T-helper 1 cell (primary cell): Measurements from ENCODE around the gene ADAM12.
"Not testable (repeated sequence)": the region's sequence is repeated elsewhere in the genome, so short reads cannot be mapped to it uniquely, and the experiment has no call there.

Source experiments
- DNase-seq, 5 donors: peaks; one replicate each; pipeline ENCODE4 v3.0.0-alpha.2; 2012 to 2020

The ADAM12 gene

GRCh38 chr10:126208726-126209302 lies 179.5 kb downstream of the ADAM12 start:
- DNase-seq: no peak

GRCh38 chr10:126207851-126208250 lies 180.4 kb downstream of the ADAM12 start:
- DNase-seq: no peak

GRCh38 chr10:126207313-126207771 lies 180.9 kb downstream of the ADAM12 start:
- DNase-seq: no peak

- no peak for DNase-seq
These were observed 182.6 kb downstream of the ADAM12 start for GRCh38 chr10:126205486-126206205.

DNA sequence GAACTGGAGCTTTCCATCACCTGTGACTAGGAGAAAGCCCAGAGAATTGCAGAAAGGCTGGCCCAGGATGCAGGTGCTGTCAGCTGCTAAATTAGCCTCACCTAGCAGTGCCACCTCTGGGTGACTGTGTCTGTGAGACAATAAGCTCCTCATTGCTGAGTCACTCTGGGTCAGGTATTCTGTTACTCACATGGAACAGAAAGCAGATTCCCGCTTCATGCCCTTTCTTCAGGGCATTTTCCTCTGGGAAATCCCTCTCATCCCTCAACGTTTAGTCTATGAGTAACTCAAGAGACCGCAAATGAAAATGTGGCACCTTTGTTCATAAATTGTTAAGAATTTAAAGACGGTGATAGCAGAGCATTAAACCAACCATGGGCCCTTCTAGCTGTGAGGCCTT lies 184.0 kb downstream of the ADAM12 start:
- no peak for DNase-seq

DNA sequence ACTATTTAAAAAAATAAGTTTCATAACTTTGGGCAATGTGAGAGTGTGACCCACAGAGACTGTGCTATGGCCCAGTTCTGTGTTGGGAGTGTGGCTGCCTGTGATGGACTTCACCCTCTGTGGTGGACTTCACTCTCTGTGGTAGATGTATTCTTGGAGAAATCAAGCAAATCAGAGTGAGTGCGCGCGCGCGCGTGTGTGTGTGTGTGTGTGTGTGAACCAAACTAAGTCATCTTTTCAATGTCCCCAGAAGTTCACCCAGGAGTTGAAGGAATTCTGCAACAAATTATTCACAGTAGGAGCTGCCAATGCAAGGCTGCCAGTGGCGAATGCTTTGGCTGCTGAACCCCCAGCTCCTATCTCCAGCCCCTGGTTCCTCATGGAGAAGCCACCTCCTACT lies 184.5 kb downstream of the ADAM12 start:
- no peak for DNase-seq

DNA sequence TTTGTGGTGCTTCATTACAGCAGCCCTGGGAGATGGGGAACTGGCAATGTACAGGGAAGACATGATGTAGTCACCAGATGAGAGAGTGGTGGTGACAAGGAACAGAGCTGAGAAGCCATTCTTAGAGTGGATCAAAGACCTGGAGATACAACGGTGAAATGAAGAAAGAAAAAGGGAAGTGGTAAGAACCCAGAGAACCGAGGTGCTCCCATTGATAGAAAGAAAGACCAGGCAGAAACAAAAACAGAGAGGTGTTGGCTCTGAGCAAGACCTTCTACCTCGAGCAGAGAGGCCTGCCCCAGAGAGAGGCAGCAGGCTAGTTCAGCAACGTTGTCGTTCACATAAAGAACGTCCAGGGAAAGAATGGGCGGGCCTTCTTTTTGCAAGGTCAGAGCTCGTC lies 186.7 kb downstream of the ADAM12 start:
- no peak for DNase-seq

GRCh38 chr10:126199221-126199998 lies 188.9 kb downstream of the ADAM12 start:
- DNase-seq: no peak

GRCh38 chr10:126198681-126199080 lies 189.6 kb downstream of the ADAM12 start:
- no peak for DNase-seq

DNA sequence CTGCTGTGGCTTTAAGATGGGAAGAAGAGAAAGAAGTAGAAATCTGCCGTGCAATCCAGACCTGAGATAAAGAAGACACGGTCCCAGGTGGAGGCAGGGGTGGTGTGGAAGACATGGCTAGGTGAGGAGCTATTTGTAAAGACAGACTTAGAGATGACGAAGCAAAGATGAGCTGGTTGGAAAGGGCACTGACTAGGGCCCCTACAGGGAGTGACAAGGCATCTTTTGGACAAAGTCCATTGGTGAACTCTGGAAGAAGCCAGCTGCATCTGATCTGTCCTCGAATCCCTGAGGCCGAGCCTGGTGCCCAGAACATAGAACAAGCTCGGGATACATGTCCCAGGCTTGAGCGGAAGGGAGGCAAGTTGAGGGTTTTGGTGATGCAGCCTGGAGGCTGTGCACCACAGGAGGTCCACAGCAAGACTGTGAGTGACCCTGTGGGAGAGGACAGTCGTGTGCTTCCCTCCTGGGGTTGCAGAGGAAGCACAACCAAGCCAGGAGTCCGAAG lies 191.2 kb downstream of the ADAM12 start:
- no peak for DNase-seq

DNA sequence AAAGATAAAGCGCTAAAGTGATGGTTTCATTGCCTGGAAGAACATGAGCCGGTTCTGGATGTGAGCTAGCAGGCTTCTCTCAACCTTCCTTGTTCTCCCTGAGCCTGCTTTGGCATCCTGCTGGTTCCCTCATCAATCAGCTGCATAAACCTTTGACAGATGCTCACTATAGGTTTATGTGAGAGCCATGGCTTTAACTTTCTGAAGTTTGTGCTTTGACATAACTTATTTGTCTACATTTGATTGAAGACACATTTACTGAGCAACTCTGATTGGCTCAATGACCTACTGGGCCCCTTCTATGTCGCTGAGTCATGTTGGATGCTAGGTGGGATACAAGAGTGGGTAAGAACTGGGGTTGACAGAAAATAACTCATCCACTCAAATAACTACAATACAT lies 192.0 kb downstream of the ADAM12 start:
- no peak for DNase-seq

- DNase-seq: no peak
These were observed 197.1 kb downstream of the ADAM12 start for GRCh38 chr10:126191192-126191591.

GRCh38 chr10:126188679-126189200 lies 199.5 kb downstream of the ADAM12 start:
- DNase-seq: no peak

DNA sequence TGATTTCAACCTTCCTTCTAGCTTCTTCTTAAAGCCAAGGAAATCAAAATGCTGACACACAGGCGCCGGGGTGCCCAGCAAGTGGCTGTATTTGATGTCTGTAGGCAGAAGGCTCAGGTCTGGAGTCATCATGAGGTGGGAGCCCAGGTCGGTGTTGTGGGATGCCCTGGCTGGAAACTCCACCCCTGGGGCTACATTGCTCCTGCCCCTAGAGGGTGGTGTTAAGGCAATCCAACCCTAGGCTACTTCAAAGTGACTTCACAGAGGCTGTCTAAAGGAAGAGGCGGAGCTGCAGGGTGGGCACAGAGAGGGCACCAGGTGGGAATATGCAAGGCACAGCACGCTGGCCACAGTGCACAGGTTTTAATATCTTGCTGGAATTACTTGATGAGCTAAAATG lies 200.9 kb downstream of the ADAM12 start:
- no peak for DNase-seq

DNA sequence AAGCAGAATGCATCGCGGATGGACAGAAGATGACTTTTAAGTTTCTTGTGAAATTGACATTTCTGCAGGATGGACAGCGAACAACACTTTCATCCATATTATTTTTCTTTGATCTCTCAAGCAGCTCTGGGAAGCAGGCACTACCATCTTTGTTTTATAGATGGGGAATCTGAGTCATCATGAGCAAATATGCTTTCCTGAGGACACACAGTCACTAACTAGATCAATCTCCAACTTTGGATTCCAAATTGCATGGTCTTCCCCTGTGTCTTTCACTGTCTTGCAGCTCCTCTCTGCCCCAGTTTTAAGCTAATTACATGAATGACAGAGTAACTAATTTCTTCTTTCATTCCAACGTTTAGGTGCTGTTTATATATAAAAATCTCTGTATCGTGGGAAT lies 201.5 kb downstream of the ADAM12 start:
- DNase-seq: no peak

DNA sequence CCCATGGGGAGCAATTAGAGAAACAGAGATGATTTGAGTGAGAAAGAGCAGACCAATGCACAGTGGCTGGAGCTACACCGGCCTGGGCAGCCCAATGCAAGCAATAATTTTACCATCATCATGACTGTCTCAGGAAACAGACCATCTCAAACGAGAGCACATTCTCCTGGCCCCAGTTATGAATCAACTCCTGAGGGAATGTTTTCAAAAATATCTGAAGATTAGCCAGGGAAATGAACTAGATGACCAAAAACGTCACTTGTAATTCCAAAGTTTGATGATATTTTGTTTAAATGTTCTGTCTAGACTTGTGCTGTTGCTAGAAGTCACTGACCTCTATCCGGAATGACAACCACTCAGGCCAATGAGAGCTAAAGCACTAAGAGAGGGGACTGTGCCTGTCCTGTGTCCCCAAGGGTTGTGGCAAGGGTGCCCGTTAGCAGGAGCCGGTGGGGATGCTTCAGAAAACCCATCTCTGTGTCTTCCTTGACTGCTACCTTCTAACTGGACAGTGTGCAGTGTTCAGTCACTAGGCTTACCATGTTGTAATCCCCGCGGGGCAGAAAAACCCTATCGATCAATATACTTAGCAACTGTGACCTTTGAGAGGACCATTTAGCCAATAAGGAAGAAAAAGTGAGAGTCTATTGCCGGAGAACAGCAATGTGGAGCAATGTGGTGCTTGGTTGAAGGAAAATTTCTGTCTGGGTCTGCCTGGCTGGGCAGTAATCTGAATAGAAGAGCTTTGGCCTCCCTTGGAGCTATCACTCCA lies 202.4 kb downstream of the ADAM12 start:
- DNase-seq: no peak

DNA sequence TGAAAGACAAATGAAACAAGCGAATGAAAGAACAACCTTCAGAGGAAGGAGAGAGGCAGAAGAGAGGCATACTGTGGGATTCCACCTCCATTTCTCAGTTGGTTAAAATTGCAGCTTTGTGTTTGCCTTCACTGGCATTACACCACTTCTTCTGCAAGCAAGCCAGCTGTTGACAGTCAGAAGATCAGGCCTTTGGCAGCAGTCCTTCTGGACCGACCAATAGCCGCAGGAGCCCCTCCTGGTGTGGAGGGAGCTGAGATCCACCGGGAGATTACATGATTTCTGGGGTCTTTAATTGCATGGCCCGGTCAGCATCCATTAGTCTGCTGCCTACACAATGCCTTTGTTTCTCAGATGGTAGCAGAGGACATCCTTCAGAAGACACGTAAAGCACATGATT lies 206.7 kb downstream of the ADAM12 start:
- no peak for DNase-seq

DNA sequence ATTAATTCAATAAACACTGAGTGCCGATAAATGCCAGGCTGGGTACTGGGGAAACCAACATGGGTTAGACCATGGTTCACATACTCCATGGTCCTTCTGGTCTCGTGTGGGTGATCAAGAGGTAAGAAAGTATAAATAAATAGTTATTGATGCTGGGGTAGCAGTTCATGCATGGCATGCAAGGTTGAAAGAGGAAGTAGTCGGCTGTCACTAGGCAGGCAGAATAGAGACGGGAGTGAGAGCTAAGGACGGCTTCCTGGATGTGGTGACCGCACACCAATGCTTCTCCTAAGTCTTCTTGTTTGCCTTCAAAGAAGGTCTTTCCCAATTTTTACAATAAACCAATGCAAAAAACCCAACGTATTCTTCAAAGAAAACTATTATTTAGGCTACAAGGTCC lies 208.6 kb downstream of the ADAM12 start:
- no peak for DNase-seq

- no peak for DNase-seq
These were observed 210.8 kb downstream of the ADAM12 start for GRCh38 chr10:126177417-126178030.

DNA sequence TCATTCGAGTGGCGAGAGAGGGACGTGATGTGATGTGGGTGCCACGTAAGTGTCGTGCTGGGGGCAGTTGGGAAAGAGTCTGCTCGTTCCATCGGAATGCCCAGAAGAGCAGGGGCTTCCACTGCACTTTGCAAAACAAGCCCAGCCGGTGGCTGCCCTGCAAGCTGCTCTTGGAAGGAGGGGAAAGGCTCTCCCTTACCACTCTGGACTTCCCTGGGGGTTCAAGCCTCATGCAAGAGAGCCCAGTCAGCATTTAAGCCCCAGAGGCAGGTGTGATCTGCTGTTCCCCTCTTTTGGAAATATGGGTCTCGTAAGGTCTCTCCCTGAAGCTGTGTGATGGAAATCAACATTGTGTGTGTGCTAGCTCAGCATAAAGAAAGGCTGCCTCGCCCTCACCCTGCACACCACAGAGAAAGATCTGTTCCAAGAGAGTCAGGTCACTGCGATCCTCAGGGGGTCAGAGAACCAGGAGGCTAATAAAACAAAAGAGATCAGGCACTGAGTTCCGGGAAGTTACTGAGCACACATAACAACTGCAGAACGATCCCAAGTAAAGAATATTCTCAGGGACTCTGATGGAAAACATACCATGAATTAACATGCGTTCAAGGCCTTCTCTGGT lies 212.5 kb downstream of the ADAM12 start:
- DNase-seq: no peak

- not testable (repeated sequence) for DNase-seq
These were observed 215.5 kb downstream of the ADAM12 start for GRCh38 chr10:126172755-126173154.

DNA sequence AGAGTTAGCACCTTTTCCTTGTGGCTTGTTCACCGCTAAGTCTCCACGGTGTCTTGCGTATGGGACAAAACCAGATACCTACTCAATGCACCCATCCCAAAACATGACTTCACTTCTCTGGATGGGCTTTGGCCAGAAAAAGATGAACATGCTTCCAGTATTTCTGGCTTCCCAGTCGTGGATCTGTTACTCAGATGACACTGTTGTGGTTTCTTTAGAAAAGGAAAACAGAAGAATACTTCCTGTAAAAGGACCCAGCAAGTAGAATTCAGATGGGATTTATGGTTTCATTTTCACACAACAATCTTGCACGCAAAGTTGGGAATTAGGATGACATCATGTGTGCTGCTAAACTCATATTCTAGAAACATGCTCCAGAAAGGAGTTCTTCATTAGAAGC lies 216.7 kb downstream of the ADAM12 start:
- DNase-seq: no peak
